22Rv1 (cell line): ENCODE measurements around the gene CALHM4.

Experiments
- ZFX ChIP-seq: fragments of 450-650 bp; IDR thresholded peaks from 2 replicates; pipeline ENCODE4 v1.6.1; 2017; ENCODE audit warnings: antibody characterized with exemption, borderline replicate concordance
- TF ChIP-seq, protein P1 (sequence below): fragments of 450-650 bp; IDR thresholded peaks from 2 replicates; pipeline ENCODE4 v1.5.1; 2017; ENCODE audit warnings: mild to moderate bottlenecking

DNA sequence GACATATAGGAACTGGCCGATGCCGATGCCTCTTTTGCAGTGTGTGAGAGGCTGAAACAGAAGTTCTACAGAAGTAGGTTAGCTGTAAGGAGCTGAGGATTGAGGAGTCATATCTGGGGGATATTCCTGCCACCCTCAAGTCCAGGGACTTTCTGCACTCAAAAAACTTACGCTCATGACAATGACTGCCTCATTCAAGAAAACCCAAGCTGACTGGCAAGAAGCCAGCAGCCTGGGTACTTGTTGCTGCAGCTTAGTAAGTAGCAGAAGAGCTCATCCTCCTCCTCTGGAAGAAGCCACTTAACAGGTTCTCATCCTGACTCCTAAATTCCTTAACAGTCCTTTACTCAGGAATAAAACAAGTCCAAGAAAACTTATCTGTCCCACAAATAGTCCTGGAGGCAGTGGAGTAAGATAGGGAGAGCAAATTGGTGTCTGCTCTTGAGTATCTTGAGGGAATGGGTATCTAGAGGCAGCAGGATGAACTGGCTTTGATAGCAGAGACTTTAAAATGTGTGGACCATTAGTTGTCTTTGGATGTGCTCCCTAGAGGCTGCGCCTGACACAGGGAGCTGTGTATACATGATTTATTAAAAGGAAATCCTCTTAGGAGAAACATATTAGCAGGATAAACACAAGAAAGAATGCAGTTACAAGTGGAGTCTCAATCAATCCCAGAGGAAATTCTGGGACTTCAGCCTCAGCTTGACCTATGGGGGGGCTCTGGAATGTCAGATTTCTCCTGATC is 34.8 kb upstream of the CALHM4 start:
- TF ChIP-seq, protein P1, sequence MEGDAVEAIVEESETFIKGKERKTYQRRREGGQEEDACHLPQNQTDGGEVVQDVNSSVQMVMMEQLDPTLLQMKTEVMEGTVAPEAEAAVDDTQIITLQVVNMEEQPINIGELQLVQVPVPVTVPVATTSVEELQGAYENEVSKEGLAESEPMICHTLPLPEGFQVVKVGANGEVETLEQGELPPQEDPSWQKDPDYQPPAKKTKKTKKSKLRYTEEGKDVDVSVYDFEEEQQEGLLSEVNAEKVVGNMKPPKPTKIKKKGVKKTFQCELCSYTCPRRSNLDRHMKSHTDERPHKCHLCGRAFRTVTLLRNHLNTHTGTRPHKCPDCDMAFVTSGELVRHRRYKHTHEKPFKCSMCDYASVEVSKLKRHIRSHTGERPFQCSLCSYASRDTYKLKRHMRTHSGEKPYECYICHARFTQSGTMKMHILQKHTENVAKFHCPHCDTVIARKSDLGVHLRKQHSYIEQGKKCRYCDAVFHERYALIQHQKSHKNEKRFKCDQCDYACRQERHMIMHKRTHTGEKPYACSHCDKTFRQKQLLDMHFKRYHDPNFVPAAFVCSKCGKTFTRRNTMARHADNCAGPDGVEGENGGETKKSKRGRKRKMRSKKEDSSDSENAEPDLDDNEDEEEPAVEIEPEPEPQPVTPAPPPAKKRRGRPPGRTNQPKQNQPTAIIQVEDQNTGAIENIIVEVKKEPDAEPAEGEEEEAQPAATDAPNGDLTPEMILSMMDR = no peak
- no peak for TF ChIP-seq ZFX
